GM12878 (cell line): Measurements from ENCODE around the gene LRP1B. TPM values are rescaled to one million over a fixed set of nuclear protein-coding genes. Genes with fewer than 3 reads are reported as not detected.

Experiments used
- ATAC-seq: fragments of 200-7000 bp; cut with Tn5 transposase; 3 replicates; pipeline ENCODE4 v1.9.1; 2020; ENCODE audit warnings: mild to moderate bottlenecking, moderate library complexity
- BruUV-seq: library from RNA; stranded (reverse); fragments of 400-500 nt; replicated peaks from 2 replicates; lab custom pipeline; 2021; lab: Mats Ljungman, UMichigan
- CTCF ChIA-PET: fragments of 300-600 bp; sonication (Branson Sonifier 250); formaldehyde crosslinking; extraction: SDS; loops from one replicate; lab custom pipeline; 2021; ENCODE audit warnings: inconsistent platforms; lab: Yijun Ruan, JAX
- POLR2A ChIA-PET: fragments of 350-600 bp; formaldehyde crosslinking; extraction: SDS; loops from one replicate; lab custom pipeline; 2021; ENCODE audit warnings: inconsistent platforms; lab: Charles Lee
- RAD21 ChIA-PET: fragments of 300-600 bp; sonication (Branson Sonifier 250); formaldehyde crosslinking; loops from one replicate; lab custom pipeline; 2023; ENCODE audit warnings: antibody characterized with exemption; ENCODE audit not compliant: unreplicated experiment; lab: Charles Lee
- SMC1A ChIA-PET: fragments of 300-600 bp; sonication (Branson Sonifier 250); formaldehyde crosslinking; loops from one replicate; lab custom pipeline; 2023; ENCODE audit not compliant: unreplicated experiment, uncharacterized antibody; lab: Charles Lee
- DNase-seq: peaks from one replicate; pipeline ENCODE4 v3.0.0-alpha.2; 2011; ENCODE audit warnings: low read depth, low spot score
- FAIRE-seq: peaks from 3 replicates; lab custom pipeline; 2011; peaks lifted over from hg19 to GRCh38; lab: Jason Lieb, UNC
- H2AFZ ChIP-seq: 2 replicates; pipeline ENCODE4 v1.6.0; 2011; ENCODE audit warnings: low read depth, low read length, control low read depth; ENCODE audit not compliant: control insufficient read depth
- H3K27ac ChIP-seq: 2 replicates; pipeline ENCODE4 v1.5.1; 2011; ENCODE audit warnings: control low read depth; ENCODE audit not compliant: control insufficient read depth, insufficient read depth
- H3K27me3 ChIP-seq, 2 experiments: replicated peaks in 1 of 2; 2 replicates each; pipeline versions ENCODE4 v1.6.0 to v1.6.1; 2011; ENCODE audit warnings: low read length in 1 of 2; ENCODE audit not compliant: control insufficient read depth in 2 of 2, insufficient read depth in 2 of 2
- H3K36me3 ChIP-seq, 2 experiments: 2 replicates each; pipeline ENCODE4 v1.5.1; 2011; ENCODE audit warnings: low read length in 1 of 2; ENCODE audit not compliant: control insufficient read depth in 2 of 2, insufficient read depth in 2 of 2
- H3K4me1 ChIP-seq: 2 replicates; pipeline ENCODE4 v1.6.1; 2011; ENCODE audit warnings: mild to moderate bottlenecking, low read length, moderate library complexity, mixed read lengths; ENCODE audit not compliant: control insufficient read depth, insufficient read depth
- H3K4me2 ChIP-seq: 2 replicates; pipeline ENCODE4 v1.6.0; 2011; ENCODE audit warnings: control low read depth; ENCODE audit not compliant: control insufficient read depth, insufficient read depth
- H3K4me3 ChIP-seq: fragments of 200-600 bp; sonication (generic); 2 replicates; pipeline ENCODE4 v1.5.1; 2016
- H3K79me2 ChIP-seq: 2 replicates; pipeline ENCODE4 v1.6.0; 2011; ENCODE audit warnings: low read length; ENCODE audit not compliant: control insufficient read depth, insufficient read depth
- H3K9ac ChIP-seq: 2 replicates; pipeline ENCODE4 v1.8.0; 2011; ENCODE audit warnings: low read length, control low read depth, mixed read lengths; ENCODE audit not compliant: control insufficient read depth, insufficient read depth
- H3K9me3 ChIP-seq: replicated peaks from 3 replicates; pipeline ENCODE4 v1.5.1; 2011; ENCODE audit warnings: mild to moderate bottlenecking, low read length; ENCODE audit not compliant: control insufficient read depth, insufficient read depth
- H4K20me1 ChIP-seq: 2 replicates; pipeline ENCODE4 v1.6.0; 2011; ENCODE audit not compliant: control insufficient read depth, insufficient read depth
- ELK1 ChIP-seq: IDR thresholded peaks from 2 replicates; pipeline ENCODE4 v1.6.1; 2012; ENCODE audit warnings: low read depth, low read length, improper control_type of control experiment
- ESRRA ChIP-seq: IDR thresholded peaks from 2 replicates; pipeline ENCODE4 v1.6.1; 2012; ENCODE audit warnings: mild to moderate bottlenecking, low read length, improper control_type of control experiment
- FOXM1 ChIP-seq: IDR thresholded peaks from 2 replicates; pipeline ENCODE4 v1.6.1; 2012; ENCODE audit warnings: low read depth, mild to moderate bottlenecking, inconsistent platforms, low read length, moderate library complexity
- IRF3 ChIP-seq: fragments of 450-650 bp; IDR thresholded peaks from 2 replicates; pipeline ENCODE4 v1.6.1; 2014; ENCODE audit warnings: mild to moderate bottlenecking
- IRF4 ChIP-seq: IDR thresholded peaks from 2 replicates; pipeline ENCODE4 v1.6.1; 2011; ENCODE audit warnings: low read depth, low read length
- JUND ChIP-seq: IDR thresholded peaks from 2 replicates; pipeline ENCODE4 v1.6.1; 2012; ENCODE audit warnings: low read depth, mild to moderate bottlenecking, low read length, improper control_type of control experiment, moderate library complexity
- SPI1 ChIP-seq: IDR thresholded peaks from 2 replicates; pipeline ENCODE4 v1.6.1; 2011; ENCODE audit warnings: low read depth, mild to moderate bottlenecking, low read length, moderate library complexity, borderline replicate concordance; ENCODE audit not compliant: insufficient read depth
- ZNF274 ChIP-seq: IDR thresholded peaks from one replicate; pipeline ENCODE4 v1.8.0; 2011; ENCODE audit not compliant: insufficient read length, insufficient read depth
- WGBS: methylation state at CpG from one replicate; pipeline ENCODE4 v1.1.6; 2016; ENCODE audit warnings: low lambda C conversion rate; ENCODE audit not compliant: insufficient replicate concordance, insufficient coverage; ENCODE audit errors: missing lambda C conversion rate; 5-methylcytosine and 5-hydroxymethylcytosine counted together
- in situ Hi-C: fragments of 300-500 bp; cut with MboI; formaldehyde crosslinking; loops from 9 replicates; pipeline ENCODE4 v1.14.3; 2018; ENCODE audit warnings: mixed read lengths
- intact Hi-C: fragments of 100-400 bp; cut with micrococcal nuclease; formaldehyde crosslinking; loops from one replicate; pipeline ENCODE4 v1.14.2; 2022; ENCODE audit not compliant: unreplicated experiment
- polyA plus RNA-seq, 11 experiments: library from polyadenylated mRNA; depleted of rRNA in 4 of 11; unstranded in 6 of 11; stranded (reverse) in 5 of 11; fragments of >200 nt; fragmentation: Nextera tagmentation in 4 of 11; fragmentation: Illumina TruSeq in 1 of 11; extraction: Ambion mirVana in 4 of 11; extraction: Trizol in 1 of 11; gene quantifications; 1 replicate in 1 of 11; 2 replicates in 10 of 11; pipeline versions ENCODE4 v1.2.1 to v1.2.3, GENCODE V29; 2011 to 2016; ENCODE audit warnings: inconsistent platforms in 2 of 11, missing spikeins in 2 of 11, low read depth in 1 of 11
- total RNA-seq, 4 experiments: library from RNA; depleted of rRNA in 3 of 4; stranded (reverse); fragments of >200 nt in 3 of 4; fragmentation: Illumina TruSeq in 1 of 4; extraction: Trizol in 1 of 4; gene quantifications; 2 replicates each; pipeline versions ENCODE4 v1.2.1 to v1.2.3, GENCODE V29; 2013 to 2021

The LRP1B gene
- total and polyA plus RNA-seq, 10 of the 15 experiments (the other 5 are each of a cell fraction or from before 2014, with no cell fraction given): under 0.01 to 0.06 (median 0.03) TPM; not detected in 5

- TF ChIP-seq FOXM1 (no peak), JUND (no peak), ELK1 (no peak)
- Histone ChIP-seq H3K4me1 (no peaks in the 10 kb centered on the region), H3K79me2 (no peaks in the 10 kb centered on the region), H3K4me2 (no peak overlapping the region), H3K9ac (no peak overlapping the region), H3K4me3 (no peak overlapping the region), H3K36me3 (no peaks in the 10 kb centered on the region), H3K27ac (no peak overlapping the region), H3K9me3 (no peaks in the 10 kb centered on the region), H2AFZ (no peak overlapping the region), H4K20me1 (no peaks in the 10 kb centered on the region), H3K27me3 (no peaks in the 10 kb centered on the region)
- BruUV-seq: no TSS peak
- ChIA-PET CTCF (interaction anchor here (1.6 kb wide), 1 partner anchor 15 kb away, joined by 3 read pairs; no protein-coding TSS in a partner anchor), RAD21 (no interaction called here), POLR2A (no interaction called here), SMC1A (interaction anchor here (1.0 kb wide), 1 partner anchor 23 kb away, joined by 3 read pairs; no protein-coding TSS in a partner anchor)
- FAIRE-seq (no peak), ATAC-seq (no peak), DNase-seq (no peak)
- intact Hi-C loops: no loop called here
- in situ Hi-C loops: no loop called here
Observed at GRCh38 chr2:140775411-140775810, 1355.4 kb downstream of the LRP1B start.

- H3K4me1 ChIP-seq: no peaks in the 10 kb centered on the region
- in situ Hi-C loops (no loop called here), intact Hi-C loops (no loop called here)
- H3K9ac ChIP-seq: no peak overlapping the region
- no peak overlapping the region for H3K4me3 ChIP-seq
- H2AFZ ChIP-seq: no peak overlapping the region
- ChIA-PET POLR2A (no interaction called here), RAD21 (no interaction called here), SMC1A (no interaction called here), CTCF (no interaction called here)
- no peak for DNase-seq
- H3K4me2 ChIP-seq: no peak overlapping the region
- no peaks in the 10 kb centered on the region for H4K20me1 ChIP-seq
- 58% methylated on average over 1 of the region's 1 CpG for WGBS
- H3K27ac ChIP-seq: no peak overlapping the region
- no peak for TF ChIP-seq SPI1
- no peak for TF ChIP-seq ZNF274
- no peak for TF ChIP-seq ESRRA
- no peak for TF ChIP-seq IRF4
- TF ChIP-seq IRF3: no peak
- no peaks in the 10 kb centered on the region for H3K27me3 ChIP-seq
- no TSS peak for BruUV-seq
- no peak for ATAC-seq
- no peaks in the 10 kb centered on the region for H3K79me2 ChIP-seq
- H3K36me3 ChIP-seq: no peaks in the 10 kb centered on the region
- H3K9me3 ChIP-seq: no peaks in the 10 kb centered on the region
- FAIRE-seq: no peak
Observed at GRCh38 chr2:140770645-140771044, 1360.2 kb downstream of the LRP1B start.
